ENCODE results near the gene RAB3D.

The RAB3D gene

GRCh38 chr19:11306337-11306736, 33.1 kb downstream of the RAB3D start:
- DNase-seq (ENCODE audit: low read depth in 1 of 2, low spot score in 1 of 2): no peak
- TF ChIP-seq, protein P1, sequence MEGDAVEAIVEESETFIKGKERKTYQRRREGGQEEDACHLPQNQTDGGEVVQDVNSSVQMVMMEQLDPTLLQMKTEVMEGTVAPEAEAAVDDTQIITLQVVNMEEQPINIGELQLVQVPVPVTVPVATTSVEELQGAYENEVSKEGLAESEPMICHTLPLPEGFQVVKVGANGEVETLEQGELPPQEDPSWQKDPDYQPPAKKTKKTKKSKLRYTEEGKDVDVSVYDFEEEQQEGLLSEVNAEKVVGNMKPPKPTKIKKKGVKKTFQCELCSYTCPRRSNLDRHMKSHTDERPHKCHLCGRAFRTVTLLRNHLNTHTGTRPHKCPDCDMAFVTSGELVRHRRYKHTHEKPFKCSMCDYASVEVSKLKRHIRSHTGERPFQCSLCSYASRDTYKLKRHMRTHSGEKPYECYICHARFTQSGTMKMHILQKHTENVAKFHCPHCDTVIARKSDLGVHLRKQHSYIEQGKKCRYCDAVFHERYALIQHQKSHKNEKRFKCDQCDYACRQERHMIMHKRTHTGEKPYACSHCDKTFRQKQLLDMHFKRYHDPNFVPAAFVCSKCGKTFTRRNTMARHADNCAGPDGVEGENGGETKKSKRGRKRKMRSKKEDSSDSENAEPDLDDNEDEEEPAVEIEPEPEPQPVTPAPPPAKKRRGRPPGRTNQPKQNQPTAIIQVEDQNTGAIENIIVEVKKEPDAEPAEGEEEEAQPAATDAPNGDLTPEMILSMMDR (IDR thresholded peaks at IDR 0.05; ENCODE audit: insufficient read depth, low read length): no peak
- TF ChIP-seq, protein P2, sequence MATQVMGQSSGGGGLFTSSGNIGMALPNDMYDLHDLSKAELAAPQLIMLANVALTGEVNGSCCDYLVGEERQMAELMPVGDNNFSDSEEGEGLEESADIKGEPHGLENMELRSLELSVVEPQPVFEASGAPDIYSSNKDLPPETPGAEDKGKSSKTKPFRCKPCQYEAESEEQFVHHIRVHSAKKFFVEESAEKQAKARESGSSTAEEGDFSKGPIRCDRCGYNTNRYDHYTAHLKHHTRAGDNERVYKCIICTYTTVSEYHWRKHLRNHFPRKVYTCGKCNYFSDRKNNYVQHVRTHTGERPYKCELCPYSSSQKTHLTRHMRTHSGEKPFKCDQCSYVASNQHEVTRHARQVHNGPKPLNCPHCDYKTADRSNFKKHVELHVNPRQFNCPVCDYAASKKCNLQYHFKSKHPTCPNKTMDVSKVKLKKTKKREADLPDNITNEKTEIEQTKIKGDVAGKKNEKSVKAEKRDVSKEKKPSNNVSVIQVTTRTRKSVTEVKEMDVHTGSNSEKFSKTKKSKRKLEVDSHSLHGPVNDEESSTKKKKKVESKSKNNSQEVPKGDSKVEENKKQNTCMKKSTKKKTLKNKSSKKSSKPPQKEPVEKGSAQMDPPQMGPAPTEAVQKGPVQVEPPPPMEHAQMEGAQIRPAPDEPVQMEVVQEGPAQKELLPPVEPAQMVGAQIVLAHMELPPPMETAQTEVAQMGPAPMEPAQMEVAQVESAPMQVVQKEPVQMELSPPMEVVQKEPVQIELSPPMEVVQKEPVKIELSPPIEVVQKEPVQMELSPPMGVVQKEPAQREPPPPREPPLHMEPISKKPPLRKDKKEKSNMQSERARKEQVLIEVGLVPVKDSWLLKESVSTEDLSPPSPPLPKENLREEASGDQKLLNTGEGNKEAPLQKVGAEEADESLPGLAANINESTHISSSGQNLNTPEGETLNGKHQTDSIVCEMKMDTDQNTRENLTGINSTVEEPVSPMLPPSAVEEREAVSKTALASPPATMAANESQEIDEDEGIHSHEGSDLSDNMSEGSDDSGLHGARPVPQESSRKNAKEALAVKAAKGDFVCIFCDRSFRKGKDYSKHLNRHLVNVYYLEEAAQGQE (IDR thresholded peaks at IDR 0.05; ENCODE audit: insufficient replicate concordance, low read depth): no peak
- TF ChIP-seq SPI1 (IDR thresholded peaks at IDR 0.05; ENCODE audit: borderline replicate concordance, low read depth) (no peak), POLR2AphosphoS5 (IDR thresholded peaks at IDR 0.05; ENCODE audit: low read depth) (no peak), GABPA (IDR thresholded peaks at IDR 0.05; ENCODE audit: low read depth) (no peak)
- Histone ChIP-seq H3K27ac (replicated peaks) (no peak overlapping the region), H3K4me3 (replicated peaks; ENCODE audit: insufficient read depth, low read length) (no peak overlapping the region), H3K27me3 (ENCODE audit: insufficient read depth, poor library complexity, severe bottlenecking) (no peaks in the 10 kb centered on the region)

GRCh38 chr19:11304936-11305335, 34.5 kb downstream of the RAB3D start:
- H3K27ac ChIP-seq (replicated peaks): no peak overlapping the region
- H3K27me3 ChIP-seq (ENCODE audit: insufficient read depth, poor library complexity, severe bottlenecking): no peaks in the 10 kb centered on the region
- TF ChIP-seq GABPA (IDR thresholded peaks at IDR 0.05; ENCODE audit: low read depth): no peak

DNA sequence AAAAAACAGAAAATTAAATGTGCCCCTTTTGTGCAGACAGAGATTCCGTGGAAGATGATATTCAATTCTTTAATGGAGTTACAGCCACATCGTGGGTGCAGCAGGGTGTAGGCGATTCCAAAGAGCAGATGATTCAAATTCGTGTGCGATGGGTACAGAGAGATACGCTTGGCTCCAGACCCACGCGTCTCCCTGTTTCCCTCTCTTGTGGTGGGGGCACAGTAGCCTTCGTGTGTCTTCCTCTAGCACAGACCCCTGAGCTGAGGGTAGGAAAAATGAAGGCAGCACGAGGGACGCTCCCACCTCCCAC, 38.7 kb downstream of the RAB3D start:
- TF ChIP-seq POLR2AphosphoS5 (IDR thresholded peaks at IDR 0.05; ENCODE audit: low read depth) (no peak), GABPA (IDR thresholded peaks at IDR 0.05; ENCODE audit: low read depth) (no peak), SPI1 (IDR thresholded peaks at IDR 0.05; ENCODE audit: borderline replicate concordance, low read depth) (no peak)
- TF ChIP-seq, protein P1 (IDR thresholded peaks at IDR 0.05; ENCODE audit: insufficient read depth, low read length): no peak
- TF ChIP-seq, protein P2 (IDR thresholded peaks at IDR 0.05; ENCODE audit: insufficient replicate concordance, low read depth): no peak
- Histone ChIP-seq H3K4me3 (replicated peaks; ENCODE audit: insufficient read depth, low read length) (no peak overlapping the region), H3K27ac (replicated peaks) (no peak overlapping the region), H3K27me3 (ENCODE audit: insufficient read depth, poor library complexity, severe bottlenecking) (no peaks in the 10 kb centered on the region)
- DNase-seq (ENCODE audit: low read depth in 1 of 2, low spot score in 1 of 2): no peak

More at GRCh38 chr19:11304936-11305335, 34.5 kb downstream of the RAB3D start:
- no peak overlapping the region for H3K4me3 ChIP-seq (replicated peaks; ENCODE audit: insufficient read depth, low read length)
- no peak for DNase-seq (ENCODE audit: low read depth in 1 of 2, low spot score in 1 of 2)

- Histone ChIP-seq H3K27me3 (ENCODE audit: insufficient read depth, poor library complexity, severe bottlenecking) (no peaks in the 10 kb centered on the region), H3K27ac (replicated peaks) (no peak overlapping the region), H3K4me3 (replicated peaks; ENCODE audit: insufficient read depth, low read length) (no peak overlapping the region)
- DNase-seq (ENCODE audit: low read depth in 1 of 2, low spot score in 1 of 2): no peak
- TF ChIP-seq GABPA (IDR thresholded peaks at IDR 0.05; ENCODE audit: low read depth): no peak
- no peak for TF ChIP-seq POLR2AphosphoS5 (IDR thresholded peaks at IDR 0.05; ENCODE audit: low read depth)
- TF ChIP-seq, protein P2 (IDR thresholded peaks at IDR 0.05; ENCODE audit: insufficient replicate concordance, low read depth): no peak
- TF ChIP-seq, protein P1 (IDR thresholded peaks at IDR 0.05; ENCODE audit: insufficient read depth, low read length): no peak
- TF ChIP-seq SPI1 (IDR thresholded peaks at IDR 0.05; ENCODE audit: borderline replicate concordance, low read depth): no peak
These were observed 39.3 kb downstream of the RAB3D start for GRCh38 chr19:11299946-11300810.

Measured in HL-60 (cell line).